Nephron progenitor cell (in vitro differentiated cells): Measurements from ENCODE around the gene SYT11.
A peak's percentile ranks its signal among the peaks of the same experiment; 100 is the strongest.
"Not testable (repeated sequence)": the region's sequence is repeated elsewhere in the genome, so short reads cannot be mapped to it uniquely, and the experiment has no call there.

Experiments
- DNase-seq: peaks from one replicate; pipeline ENCODE4 v3.0.0; 2021
- H3K27ac Mint-ChIP-seq: 2 replicates; pipeline ENCODE4 v1.8.0; 2021; ENCODE audit warnings: mild to moderate bottlenecking, moderate library complexity, mixed read lengths
- H3K27me3 Mint-ChIP-seq: 2 replicates; pipeline ENCODE4 v1.8.0; 2021; ENCODE audit warnings: mild to moderate bottlenecking, low read depth, mixed read lengths; ENCODE audit not compliant: poor library complexity
- H3K36me3 Mint-ChIP-seq: 2 replicates; pipeline ENCODE4 v1.8.0; 2021; ENCODE audit warnings: low read depth, mixed read lengths
- H3K4me1 Mint-ChIP-seq: 2 replicates; pipeline ENCODE4 v1.8.0; 2021; ENCODE audit warnings: mixed read lengths
- H3K4me3 Mint-ChIP-seq: 2 replicates; pipeline ENCODE4 v1.8.0; 2021; ENCODE audit warnings: mild to moderate bottlenecking, moderate library complexity, mixed read lengths
- H3K9me3 Mint-ChIP-seq: 2 replicates; pipeline ENCODE4 v1.8.0; 2021; ENCODE audit warnings: mild to moderate bottlenecking, moderate library complexity, mixed read lengths
- CTCF ChIP-seq: fragments of 200-600 bp; sonication (generic); IDR thresholded peaks from 2 replicates; pipeline ENCODE4 v1.5.0; 2021; ENCODE audit warnings: antibody characterized with exemption

Gene SYT11

GRCh38 chr1:155889566-155889965, 30.2 kb downstream of the SYT11 start:
- no peak overlapping the region for H3K4me3 Mint-ChIP-seq
- DNase-seq = no peak
- peaks cover 14% of the 10 kb centered on the region for H3K27me3 Mint-ChIP-seq
- H3K27ac Mint-ChIP-seq = no peak overlapping the region
- TF ChIP-seq CTCF = no peak
- H3K36me3 Mint-ChIP-seq = no peaks in the 10 kb centered on the region
- no peaks in the 10 kb centered on the region for H3K9me3 Mint-ChIP-seq
- no peaks in the 10 kb centered on the region for H3K4me1 Mint-ChIP-seq

DNA sequence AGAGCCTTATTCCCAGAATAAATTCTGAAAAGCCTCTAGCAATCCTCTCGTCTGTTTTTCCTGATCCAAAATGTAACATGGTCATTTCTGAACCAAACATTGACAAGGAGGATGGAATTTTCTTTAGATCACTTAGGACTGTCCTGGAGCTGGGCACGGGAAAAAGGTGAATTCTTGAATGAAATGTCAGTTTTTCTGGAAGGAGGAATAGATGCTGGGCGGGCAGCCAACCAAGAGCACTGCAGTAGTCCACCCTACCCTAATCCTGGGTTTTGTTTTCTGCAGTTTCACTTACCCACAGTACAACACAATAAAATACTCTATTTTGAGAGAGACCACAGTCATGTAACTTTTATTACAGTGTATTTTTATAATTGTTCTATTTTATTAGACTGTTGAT, 30.9 kb downstream of the SYT11 start:
- no peak for TF ChIP-seq CTCF
- no peak for DNase-seq
- Mint-ChIP-seq H3K4me3 (no peak overlapping the region), H3K4me1 (no peaks in the 10 kb centered on the region), H3K36me3 (no peaks in the 10 kb centered on the region), H3K27me3 (peaks cover 10% of the 10 kb centered on the region), H3K9me3 (no peaks in the 10 kb centered on the region), H3K27ac (no peak overlapping the region)

- Mint-ChIP-seq H3K9me3 (no peaks in the 10 kb centered on the region), H3K27me3 (peaks cover 8% of the 10 kb centered on the region), H3K4me3 (no peak overlapping the region), H3K27ac (peak overlapping the region; percentile 17), H3K4me1 (no peaks in the 10 kb centered on the region), H3K36me3 (peaks cover 17% of the 10 kb centered on the region)
- no peak for DNase-seq
- no peak for TF ChIP-seq CTCF
Observed at GRCh38 chr1:155892796-155893195, 33.4 kb downstream of the SYT11 start.

DNA sequence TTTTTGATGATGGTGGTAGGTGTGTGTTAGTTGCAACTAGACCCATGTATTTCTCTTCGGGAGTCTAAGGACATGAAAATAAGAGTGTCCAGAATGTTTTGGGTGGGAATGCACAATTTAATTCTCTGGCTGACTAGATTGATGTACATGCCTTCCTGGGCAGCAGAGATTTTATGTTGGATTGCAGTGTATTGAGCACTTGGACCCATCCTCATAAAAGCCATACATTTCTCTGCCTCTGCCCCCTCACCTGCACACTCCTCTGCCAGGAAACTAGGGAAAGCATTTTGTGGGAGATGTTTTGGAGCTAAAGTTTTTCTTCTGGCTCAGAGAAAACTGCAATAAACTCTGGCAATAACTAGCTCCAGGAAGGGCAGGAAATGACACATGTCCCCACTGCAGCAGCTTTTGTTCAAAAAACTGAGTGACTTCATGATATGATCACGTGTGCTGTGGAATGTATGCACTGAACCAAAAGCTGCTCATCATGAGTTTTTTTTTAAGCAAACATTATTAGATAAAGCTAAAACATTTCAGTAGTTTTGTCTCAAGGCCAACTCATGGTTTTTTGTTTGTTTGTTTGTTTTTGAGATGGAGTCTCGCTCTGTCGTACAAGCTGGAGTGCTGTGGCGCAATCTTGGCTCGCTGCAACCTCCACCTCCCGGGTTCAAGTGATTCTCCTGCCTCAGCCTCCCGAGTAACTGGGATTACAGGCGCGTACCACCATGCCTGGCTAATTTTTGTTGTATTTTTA, 34.2 kb downstream of the SYT11 start:
- DNase-seq = no peak
- H3K36me3 Mint-ChIP-seq = peaks cover 21% of the 10 kb centered on the region
- peaks cover 8% of the 10 kb centered on the region for H3K27me3 Mint-ChIP-seq
- H3K27ac Mint-ChIP-seq = peak overlapping the region; percentile 17
- TF ChIP-seq CTCF = no peak
- no peaks in the 10 kb centered on the region for H3K4me1 Mint-ChIP-seq
- H3K4me3 Mint-ChIP-seq = no peak overlapping the region
- no peaks in the 10 kb centered on the region for H3K9me3 Mint-ChIP-seq

GRCh38 chr1:155895617-155896016, 36.2 kb downstream of the SYT11 start:
- not testable (repeated sequence) for H3K9me3 Mint-ChIP-seq, DNase-seq, H3K4me3 Mint-ChIP-seq, H3K4me1 Mint-ChIP-seq, H3K27ac Mint-ChIP-seq, H3K27me3 Mint-ChIP-seq
- H3K36me3 Mint-ChIP-seq = peaks cover 41% of the 10 kb centered on the region

- H3K9me3 Mint-ChIP-seq, H3K4me3 Mint-ChIP-seq, H3K27ac Mint-ChIP-seq, DNase-seq, H3K27me3 Mint-ChIP-seq, H3K4me1 Mint-ChIP-seq: not testable (repeated sequence)
- peaks cover 45% of the 10 kb centered on the region for H3K36me3 Mint-ChIP-seq
Observed at GRCh38 chr1:155896476-155896875, 37.1 kb downstream of the SYT11 start.

DNA sequence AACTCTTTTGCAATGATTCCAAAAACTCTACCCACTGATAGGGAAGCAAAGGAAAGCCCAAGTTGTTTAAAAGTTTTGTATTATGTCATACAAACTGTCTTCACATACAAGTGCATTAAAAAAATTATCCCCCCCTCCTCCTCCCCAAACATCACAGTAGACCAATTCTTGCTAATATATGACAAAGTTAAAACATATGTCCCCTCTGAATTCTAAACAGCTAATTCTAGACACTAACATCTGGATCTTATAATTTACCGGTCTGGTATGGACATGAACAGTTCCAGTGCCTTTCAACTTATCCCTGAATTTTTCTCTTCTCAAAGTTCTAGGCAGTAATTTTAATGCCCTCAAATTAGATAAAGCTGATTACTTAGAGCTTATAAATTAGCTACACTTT, 38.4 kb downstream of the SYT11 start:
- no peak overlapping the region for H3K4me3 Mint-ChIP-seq
- no peaks in the 10 kb centered on the region for H3K9me3 Mint-ChIP-seq
- TF ChIP-seq CTCF = no peak
- DNase-seq = no peak
- peaks cover 4% of the 10 kb centered on the region for H3K27me3 Mint-ChIP-seq
- no peak overlapping the region for H3K27ac Mint-ChIP-seq
- peaks cover 51% of the 10 kb centered on the region for H3K36me3 Mint-ChIP-seq
- no peaks in the 10 kb centered on the region for H3K4me1 Mint-ChIP-seq
